GF-D8 (cell line): ENCODE results near the gene RAB40B.
"Not testable (repeated sequence)": the region's sequence is repeated elsewhere in the genome, so short reads cannot be mapped to it uniquely, and the experiment has no call there.

Experiments
- DNase-seq: peaks from one replicate; lab custom pipeline; 2025; lab: John Stamatoyannopoulos, UW

The RAB40B gene

GRCh38 chr17:82668024-82668630 lies 30.4 kb downstream of the RAB40B start:
- no peak for DNase-seq

DNA sequence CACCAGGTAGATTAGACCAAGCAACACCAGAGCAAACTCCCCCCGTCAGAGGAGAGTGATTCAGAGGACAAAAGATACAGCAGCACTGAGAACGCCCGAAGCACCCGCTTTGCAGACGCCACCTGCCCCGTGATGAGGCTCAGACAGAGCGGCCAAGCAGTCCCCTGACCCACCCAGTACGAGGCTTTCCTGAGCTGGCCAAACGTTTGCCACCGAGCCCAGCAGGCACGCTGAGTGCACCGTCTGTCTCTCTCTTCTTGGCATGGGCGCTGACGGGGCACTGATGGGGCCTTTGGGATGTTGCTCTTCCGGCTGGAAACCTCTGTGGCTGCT lies 30.9 kb downstream of the RAB40B start:
- no peak for DNase-seq

GRCh38 chr17:82666931-82667667 lies 31.4 kb downstream of the RAB40B start:
- no peak for DNase-seq

- DNase-seq: no peak
Measured at GRCh38 chr17:82665891-82666290, 32.6 kb downstream of the RAB40B start.

GRCh38 chr17:82665217-82665616 lies 33.3 kb downstream of the RAB40B start:
- no peak for DNase-seq

DNA sequence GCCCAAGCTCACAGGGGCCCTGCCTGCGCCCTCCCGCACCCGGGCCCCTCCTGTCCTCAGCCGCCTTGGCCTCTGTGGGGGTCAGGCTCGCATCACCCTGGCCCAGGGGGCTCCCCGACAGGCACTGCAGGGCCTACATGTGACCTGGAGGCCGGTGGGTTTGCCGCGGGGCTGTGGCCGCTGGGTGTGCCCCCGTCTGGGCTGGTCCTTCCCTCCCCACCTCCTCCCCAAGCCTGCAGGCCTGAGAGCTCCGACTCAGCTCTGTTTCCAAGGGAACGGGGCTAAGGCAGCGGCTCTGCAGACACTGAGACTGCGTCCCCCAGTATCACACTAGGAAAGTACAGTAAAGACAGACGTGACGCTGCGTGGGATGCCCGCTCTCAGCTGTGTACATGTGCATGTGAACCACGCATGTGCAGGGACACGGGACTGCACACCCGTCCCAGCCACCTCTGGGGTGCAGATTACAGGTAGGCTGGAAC lies 33.8 kb downstream of the RAB40B start:
- no peak for DNase-seq

- no peak for DNase-seq
Measured at GRCh38 chr17:82664276-82664575, 34.3 kb downstream of the RAB40B start.

DNA sequence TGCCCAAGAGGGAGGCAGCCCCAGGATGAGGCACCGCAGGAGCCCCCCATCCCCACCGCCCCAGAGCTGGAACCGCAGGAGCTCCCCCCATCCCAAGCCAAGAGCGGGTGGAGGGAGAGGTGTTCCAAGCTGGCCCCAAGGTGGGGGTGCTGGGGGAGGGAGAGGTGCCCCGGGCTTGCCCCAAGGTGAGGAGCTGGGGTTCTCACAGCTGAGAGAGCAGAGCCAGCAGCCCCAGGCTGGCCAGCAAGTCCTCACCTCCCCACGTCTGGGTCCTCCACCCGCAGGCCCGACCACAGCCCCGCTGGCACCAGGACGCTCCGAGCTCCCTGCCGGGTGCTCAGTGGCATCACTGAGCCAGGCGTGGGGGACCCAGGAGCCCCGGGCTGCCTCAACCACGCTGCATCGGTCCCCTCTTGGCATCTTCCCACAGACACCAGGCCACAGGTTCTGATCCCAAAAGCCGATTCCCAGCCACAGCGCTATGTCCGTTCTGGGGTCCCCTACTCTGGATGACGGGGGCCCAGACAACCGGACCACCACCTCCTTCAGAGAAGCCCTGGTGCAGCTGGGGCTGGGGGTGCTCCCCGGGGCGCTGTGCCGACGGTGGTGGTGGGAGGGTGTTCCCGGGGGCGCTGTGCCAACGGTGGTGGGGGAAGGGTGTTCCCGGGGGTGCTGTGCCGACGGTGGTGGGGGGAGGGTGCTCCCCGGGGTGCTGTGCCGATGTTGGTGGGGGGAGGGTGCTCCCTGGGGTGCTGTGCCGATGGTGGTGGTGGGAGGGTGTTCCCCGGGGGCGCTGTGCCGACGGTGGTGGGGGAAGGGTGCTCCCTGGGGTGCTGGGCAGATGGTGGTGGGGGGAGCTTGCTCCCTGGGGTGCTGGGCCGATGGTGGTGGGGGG lies 34.9 kb downstream of the RAB40B start:
- DNase-seq: no peak

DNA sequence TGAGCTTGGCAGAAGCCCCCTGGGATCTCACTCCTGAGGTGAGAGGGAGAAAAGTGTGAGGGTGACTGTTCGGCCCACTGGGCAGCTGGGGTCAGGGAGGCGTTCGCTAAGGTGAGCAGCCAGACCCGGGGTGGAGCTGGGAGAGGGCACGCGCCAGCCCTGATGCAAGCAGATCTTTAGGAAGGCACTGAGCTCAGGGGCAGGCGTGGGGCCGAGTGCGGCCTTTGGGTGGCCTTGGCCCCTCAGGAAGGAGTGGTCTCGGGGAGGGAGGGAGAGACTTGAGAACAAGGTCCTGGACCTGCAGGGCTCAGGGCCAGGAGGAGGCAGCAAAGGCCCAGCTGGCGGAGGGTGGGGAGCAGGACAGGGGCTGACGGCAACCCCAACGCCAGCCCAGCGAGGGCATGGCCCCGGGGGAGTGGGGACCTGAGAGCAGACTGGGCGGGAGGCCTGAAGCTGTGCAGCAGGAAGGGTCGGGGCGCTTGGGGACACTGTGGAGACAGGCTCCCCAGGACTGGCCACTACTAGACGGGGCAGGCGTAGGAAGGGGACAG lies 35.7 kb downstream of the RAB40B start:
- DNase-seq: no peak

DNA sequence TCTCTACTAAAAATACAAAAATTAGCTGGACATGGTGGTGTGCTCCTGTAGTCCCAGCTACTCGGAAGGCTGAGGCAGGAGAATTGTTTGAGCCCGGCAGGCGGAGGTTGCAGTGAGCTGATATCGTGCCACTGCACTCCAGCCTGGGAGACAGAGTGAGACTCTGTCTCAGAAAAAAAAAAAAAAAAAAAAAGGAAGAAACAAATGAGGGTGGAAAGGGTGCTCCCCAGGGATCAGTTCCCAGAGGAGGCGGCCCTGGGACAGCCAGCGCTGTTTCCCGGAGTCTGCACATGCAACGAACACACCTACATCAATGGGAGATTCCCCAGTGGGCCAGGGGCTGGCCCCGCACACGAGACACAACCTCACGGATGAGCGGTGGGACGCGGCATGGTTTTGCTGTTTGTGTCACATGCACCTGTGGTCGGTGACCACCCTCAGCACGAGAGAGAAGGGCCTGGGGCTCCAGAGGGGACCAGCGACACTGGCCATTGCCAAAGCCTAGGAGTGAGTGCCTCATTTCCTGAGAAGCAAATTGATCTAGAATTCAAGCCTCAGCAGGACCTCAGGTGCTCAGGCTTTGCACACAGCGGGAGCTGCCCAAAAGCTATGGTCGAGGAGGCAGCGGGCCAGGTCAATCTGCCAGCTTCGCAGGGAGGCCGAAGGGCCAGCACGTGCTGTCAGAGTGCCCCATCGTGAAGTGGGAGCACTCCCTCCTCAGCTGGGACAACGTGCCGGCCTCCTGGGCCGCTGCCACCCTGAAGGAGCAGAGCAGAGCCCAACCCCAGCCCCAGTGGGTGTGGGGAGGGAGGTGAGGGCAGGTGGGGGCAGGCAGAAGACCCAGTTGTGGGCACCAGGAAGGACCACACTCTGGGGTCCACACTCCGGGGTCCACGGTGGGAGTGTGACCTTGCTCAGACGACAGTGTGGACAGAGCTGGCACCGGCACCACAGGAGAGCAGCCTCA lies 36.5 kb downstream of the RAB40B start:
- no peak for DNase-seq

- DNase-seq: no peak
Measured at GRCh38 chr17:82659886-82660285, 38.6 kb downstream of the RAB40B start.

- DNase-seq: no peak
Measured at GRCh38 chr17:82658796-82659452, 39.6 kb downstream of the RAB40B start.

GRCh38 chr17:82658331-82658730 lies 40.2 kb downstream of the RAB40B start:
- no peak for DNase-seq

DNA sequence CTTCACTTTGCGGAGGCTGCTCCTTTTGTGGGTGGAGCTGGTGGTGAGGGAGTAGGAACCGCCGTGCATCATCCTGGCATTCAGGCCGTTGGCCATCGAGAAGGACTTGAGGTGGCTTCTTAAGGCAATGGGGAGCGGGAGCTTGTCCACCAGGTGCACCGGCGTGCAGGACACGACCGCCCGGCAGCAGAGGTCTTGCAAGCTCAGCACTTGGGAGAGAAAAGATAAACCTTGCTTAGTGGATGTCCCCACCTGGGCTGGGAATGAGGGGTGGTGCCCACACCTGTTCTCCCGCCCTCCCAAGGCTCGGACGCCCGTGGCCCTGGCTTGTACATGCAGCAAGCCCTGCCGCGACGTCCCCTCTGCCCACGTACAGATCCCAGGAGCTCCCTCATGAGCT lies 40.6 kb downstream of the RAB40B start:
- no peak for DNase-seq

DNA sequence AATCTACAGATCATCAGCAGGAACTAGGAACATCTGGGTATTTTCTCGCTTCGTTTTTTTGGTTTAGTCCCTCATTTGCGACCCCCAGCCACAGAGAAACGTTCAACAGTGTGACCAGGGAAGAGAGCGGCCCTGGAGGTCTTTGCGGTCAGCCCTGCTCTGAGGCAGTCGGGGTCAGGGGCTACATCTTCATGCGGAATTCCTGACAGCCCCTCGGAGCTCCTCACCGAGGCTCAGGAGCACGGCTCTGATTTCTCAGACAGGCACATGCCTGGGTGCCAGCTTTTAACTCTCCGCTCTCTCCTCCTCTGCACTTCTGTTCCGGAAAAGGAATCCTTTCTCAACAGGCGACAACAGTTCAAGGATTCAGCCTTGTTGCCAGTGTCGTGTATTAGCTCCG lies 42.2 kb downstream of the RAB40B start:
- DNase-seq: no peak

DNA sequence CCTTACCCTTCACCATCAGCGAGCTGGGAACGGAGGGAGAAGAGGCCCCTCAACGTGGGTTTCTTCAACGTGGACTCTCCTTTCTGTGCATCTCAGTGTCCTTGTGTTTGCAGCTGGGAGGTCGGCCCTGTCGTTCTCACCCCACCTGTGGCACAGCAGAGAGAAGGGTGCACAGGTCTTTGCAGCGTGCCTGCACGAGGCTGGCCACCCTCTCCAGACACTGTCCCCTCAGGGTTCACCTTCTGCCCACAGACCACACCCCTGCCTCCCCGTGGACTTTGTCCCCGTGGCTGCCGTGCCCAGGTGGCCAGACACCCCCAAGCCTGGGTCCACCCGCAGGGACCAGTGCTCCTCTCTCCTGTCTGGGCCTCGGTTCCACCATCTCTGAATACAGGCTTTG lies 43.0 kb downstream of the RAB40B start:
- no peak for DNase-seq

GRCh38 chr17:82655038-82655479 lies 43.4 kb downstream of the RAB40B start:
- DNase-seq: peak; percentile 54

DNA sequence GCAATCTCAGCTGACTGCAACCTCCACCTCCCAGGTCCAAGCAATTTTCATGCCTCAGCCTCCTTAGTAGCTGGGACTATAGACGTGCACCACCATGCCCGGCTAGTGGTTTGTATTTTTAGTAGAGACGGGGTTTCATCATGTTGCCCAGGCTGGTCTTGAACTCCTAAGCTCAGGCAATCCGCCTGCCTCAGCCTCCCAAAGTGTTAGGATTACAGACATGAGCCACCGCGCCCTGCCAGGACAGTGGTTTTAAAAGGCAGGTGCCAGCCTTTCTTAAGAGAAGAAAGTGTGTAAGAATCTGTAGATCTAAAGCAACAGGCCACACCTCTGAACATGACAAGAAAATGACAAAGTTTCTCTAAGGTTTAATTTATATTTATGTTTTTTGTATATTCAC lies 43.9 kb downstream of the RAB40B start:
- DNase-seq: not testable (repeated sequence)

DNA sequence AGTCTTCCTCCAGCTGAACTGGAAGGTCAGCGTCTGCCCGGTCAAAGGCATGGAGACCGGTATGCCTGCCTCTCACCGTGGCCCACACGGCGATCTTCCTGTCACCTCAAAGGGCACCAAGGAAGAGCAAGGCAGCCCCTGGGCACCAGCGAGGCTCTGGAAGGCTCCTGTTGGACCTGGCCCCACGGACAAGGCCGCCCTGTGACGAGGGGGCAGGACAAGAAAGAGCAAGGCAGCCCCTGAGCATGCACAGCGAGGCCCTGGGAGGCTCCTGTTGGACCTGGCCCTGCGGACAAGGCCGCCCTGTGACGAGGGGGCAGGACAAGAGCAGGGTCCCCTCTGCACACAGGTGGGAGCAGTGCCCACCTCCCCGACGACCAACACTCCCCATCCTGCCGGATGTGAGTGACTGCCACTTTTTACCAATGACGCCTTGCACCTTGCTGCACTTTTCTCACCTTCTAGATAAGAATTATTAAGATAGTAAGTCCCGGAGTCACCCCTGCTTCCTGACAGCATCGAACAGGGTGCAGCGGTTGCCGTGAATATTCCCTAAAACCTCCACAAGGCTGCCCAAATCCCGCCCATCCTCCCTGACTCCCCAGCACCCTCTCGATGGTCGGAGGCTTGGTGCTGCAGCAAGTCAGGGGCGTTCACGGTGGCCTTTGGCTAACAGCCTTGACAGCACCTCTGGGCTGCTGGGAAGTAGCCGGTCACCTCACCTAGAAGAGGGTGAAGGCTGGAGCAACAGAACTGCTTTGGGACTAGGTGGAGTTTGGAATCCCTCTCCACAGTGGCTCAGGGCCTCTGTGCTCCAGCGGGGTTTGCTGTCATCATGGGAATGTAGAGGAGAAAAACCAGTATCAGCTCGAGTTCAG lies 44.6 kb downstream of the RAB40B start:
- DNase-seq: no peak

GRCh38 chr17:82650723-82651122 lies 47.8 kb downstream of the RAB40B start:
- DNase-seq: no peak
